ENCODE data around the gene ATP5ME. TPM values are rescaled to one million over a fixed set of nuclear protein-coding genes. Genes with fewer than 3 reads are reported as not detected.

ATP5ME gene
- polyA plus RNA-seq, 3 donors, result 163 to 397 (median 367) TPM

DNA sequence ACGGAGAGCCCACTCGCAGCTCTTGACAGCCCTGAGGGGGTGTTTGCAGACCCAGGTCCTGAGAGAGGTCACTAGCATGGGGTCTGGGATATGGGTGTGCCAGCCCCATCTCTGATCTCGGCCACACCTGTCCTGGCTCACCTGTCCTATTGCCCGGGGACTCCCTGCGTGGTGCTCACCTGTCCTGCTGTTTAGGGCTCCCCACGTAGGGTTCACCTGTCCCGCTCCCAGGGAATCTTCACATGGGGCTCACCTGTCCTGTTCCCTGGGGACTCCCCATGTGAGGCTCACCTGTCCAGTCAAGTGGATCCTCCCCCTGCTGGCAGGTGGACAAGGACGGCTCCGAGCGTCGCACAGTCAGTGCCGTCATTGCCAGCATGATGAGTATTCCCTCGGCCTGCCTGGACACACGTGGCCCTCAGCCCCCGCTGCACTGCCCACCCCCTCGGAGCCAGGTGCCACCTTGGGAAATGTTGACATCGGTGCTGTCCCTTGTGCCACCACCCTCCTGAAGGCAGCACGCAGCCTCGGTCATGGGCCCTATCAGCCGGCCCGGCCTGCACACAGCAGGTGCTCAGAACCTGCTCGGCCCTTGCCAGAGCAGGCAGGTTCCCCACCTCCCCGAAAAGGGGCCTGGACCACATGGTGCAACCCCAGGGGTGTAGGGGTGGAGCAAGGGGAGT lies 8.6 kb upstream of the ATP5ME start:
- Histone ChIP-seq H3K4me2 (replicated peaks; ENCODE audit: extremely low read depth, low read length, poor library complexity, severe bottlenecking) (no peak overlapping the region), H3K79me2 (ENCODE audit: insufficient read depth, low read length) (peaks cover 11% of the 10 kb centered on the region), H4K20me1 (ENCODE audit: insufficient read depth, low read length) (peaks cover 45% of the 10 kb centered on the region), H3K9me3 (replicated peaks in 1 of 2; ENCODE audit: control insufficient read depth in 1 of 2, insufficient read depth in 1 of 2, low read length in 2 of 2) (no peaks in the 10 kb centered on the region), H2AFZ (ENCODE audit: insufficient read depth, low read depth, low read length, poor library complexity, severe bottlenecking) (no peak overlapping the region), H3K4me3 (replicated peaks in 1 of 3; ENCODE audit: low read depth in 2 of 3, low read length in 3 of 3) (no peak overlapping the region), H3K4me1 (ENCODE audit: control insufficient read depth in 1 of 2, insufficient read depth in 2 of 2, low read length in 2 of 2) (peaks cover 35 to 43% of the 10 kb centered on the region in 2 donors), H3K27me3 (ENCODE audit: control insufficient read depth in 2 of 2, insufficient read depth in 2 of 2, low read length in 2 of 2) (no peaks in the 10 kb centered on the region), H3K9ac (ENCODE audit: insufficient read depth, low read length, poor library complexity, severe bottlenecking) (no peak overlapping the region), H3K27ac (ENCODE audit: low read depth in 1 of 2, low read length in 2 of 2) (no peak overlapping the region), H3K36me3 (replicated peaks in 1 of 2; ENCODE audit: control insufficient read depth in 1 of 2, insufficient read depth in 2 of 2, low read length in 2 of 2) (peaks cover 4 to 18% of the 10 kb centered on the region in 2 donors)
- Mint-ChIP-seq H3K9me3 (peaks cover 0 to 2% (median 0%) of the 10 kb centered on the region in 7 donors), H3K4me1 (peaks cover 36% of the 10 kb centered on the region), H3K27me3 (ENCODE audit: low read depth in 3 of 3) (peaks cover 5 to 19% (median 8%) of the 10 kb centered on the region in 3 donors), H3K4me3 (no peak overlapping the region), H3K27ac (no peak overlapping the region), H3K36me3 (peaks cover 12 to 23% of the 10 kb centered on the region in 2 donors)
- TF ChIP-seq, protein P1, sequence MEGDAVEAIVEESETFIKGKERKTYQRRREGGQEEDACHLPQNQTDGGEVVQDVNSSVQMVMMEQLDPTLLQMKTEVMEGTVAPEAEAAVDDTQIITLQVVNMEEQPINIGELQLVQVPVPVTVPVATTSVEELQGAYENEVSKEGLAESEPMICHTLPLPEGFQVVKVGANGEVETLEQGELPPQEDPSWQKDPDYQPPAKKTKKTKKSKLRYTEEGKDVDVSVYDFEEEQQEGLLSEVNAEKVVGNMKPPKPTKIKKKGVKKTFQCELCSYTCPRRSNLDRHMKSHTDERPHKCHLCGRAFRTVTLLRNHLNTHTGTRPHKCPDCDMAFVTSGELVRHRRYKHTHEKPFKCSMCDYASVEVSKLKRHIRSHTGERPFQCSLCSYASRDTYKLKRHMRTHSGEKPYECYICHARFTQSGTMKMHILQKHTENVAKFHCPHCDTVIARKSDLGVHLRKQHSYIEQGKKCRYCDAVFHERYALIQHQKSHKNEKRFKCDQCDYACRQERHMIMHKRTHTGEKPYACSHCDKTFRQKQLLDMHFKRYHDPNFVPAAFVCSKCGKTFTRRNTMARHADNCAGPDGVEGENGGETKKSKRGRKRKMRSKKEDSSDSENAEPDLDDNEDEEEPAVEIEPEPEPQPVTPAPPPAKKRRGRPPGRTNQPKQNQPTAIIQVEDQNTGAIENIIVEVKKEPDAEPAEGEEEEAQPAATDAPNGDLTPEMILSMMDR (IDR thresholded peaks at IDR 0.05), result no peak
- intact Hi-C loops (cut with micrococcal nuclease), result loop anchor here in 1 of 2 donors (5.0 to 10.0 kb wide), 2 partner anchors 100 to 348 kb away; partner anchors contain the start of gene ZNF141
- WGBS (ENCODE audit: insufficient coverage), result 90% methylated on average over 19 of the region's 23 CpGs
- DNase-seq, result no peak

DNA sequence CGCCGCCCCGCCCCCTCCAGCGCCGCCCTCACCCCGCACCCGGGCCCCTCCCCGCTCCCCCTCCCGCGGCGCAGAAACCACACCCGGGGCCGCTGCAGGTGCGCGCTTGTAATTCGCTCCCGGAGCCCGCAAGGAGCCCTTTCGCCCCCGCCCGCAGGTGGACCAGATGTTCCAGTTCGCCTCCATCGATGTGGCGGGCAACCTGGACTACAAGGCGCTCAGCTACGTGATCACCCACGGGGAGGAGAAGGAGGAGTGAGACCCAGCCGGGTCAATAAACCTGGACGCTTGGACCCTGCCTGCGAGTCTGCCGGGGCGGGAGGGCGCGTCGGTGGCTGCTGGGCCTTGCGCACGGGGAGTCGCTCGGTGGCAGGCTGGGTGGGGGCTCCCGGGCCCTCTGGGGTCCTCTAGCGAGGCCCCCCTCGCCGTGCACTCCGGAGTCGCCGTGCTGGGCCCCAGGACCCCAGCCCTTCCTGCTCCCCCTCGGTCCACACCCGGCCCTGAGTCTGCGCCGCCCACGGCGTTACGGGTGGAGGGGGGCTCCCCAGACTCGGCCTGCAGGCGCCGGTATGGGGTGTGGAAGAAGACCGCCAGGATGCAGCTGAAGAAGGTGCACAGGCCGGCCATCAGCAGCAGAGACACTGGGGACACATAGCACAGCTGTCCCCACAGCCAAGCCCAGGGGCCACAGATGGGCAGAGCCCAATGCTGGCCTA lies 7.8 kb upstream of the ATP5ME start:
- DNase-seq, result no peak
- Histone ChIP-seq H3K9me3 (replicated peaks in 1 of 2; ENCODE audit: control insufficient read depth in 1 of 2, insufficient read depth in 1 of 2, low read length in 2 of 2) (no peaks in the 10 kb centered on the region), H3K4me3 (replicated peaks in 1 of 3; ENCODE audit: low read depth in 2 of 3, low read length in 3 of 3) (no peak overlapping the region), H3K27me3 (ENCODE audit: control insufficient read depth in 2 of 2, insufficient read depth in 2 of 2, low read length in 2 of 2) (no peaks in the 10 kb centered on the region), H2AFZ (ENCODE audit: insufficient read depth, low read depth, low read length, poor library complexity, severe bottlenecking) (no peak overlapping the region), H3K4me2 (replicated peaks; ENCODE audit: extremely low read depth, low read length, poor library complexity, severe bottlenecking) (no peak overlapping the region), H3K9ac (ENCODE audit: insufficient read depth, low read length, poor library complexity, severe bottlenecking) (no peak overlapping the region), H3K4me1 (ENCODE audit: control insufficient read depth in 1 of 2, insufficient read depth in 2 of 2, low read length in 2 of 2) (peaks cover 28 to 35% of the 10 kb centered on the region in 2 donors), H3K36me3 (replicated peaks in 1 of 2; ENCODE audit: control insufficient read depth in 1 of 2, insufficient read depth in 2 of 2, low read length in 2 of 2) (peaks cover 4 to 18% of the 10 kb centered on the region in 2 donors), H3K79me2 (ENCODE audit: insufficient read depth, low read length) (peaks cover 7% of the 10 kb centered on the region), H4K20me1 (ENCODE audit: insufficient read depth, low read length) (peaks cover 43% of the 10 kb centered on the region), H3K27ac (ENCODE audit: low read depth in 1 of 2, low read length in 2 of 2) (no peak overlapping the region)
- peaks cover 12 to 23% of the 10 kb centered on the region in 2 donors for H3K36me3 Mint-ChIP-seq
- intact Hi-C loops (cut with micrococcal nuclease), result loop anchor here in 1 of 2 donors (5.0 to 10.0 kb wide), 2 partner anchors 100 to 347 kb away; partner anchors contain the start of gene ZNF141
- H3K4me1 Mint-ChIP-seq, result peaks cover 30% of the 10 kb centered on the region
- peaks cover 5 to 19% (median 10%) of the 10 kb centered on the region in 3 donors for H3K27me3 Mint-ChIP-seq (ENCODE audit: low read depth in 3 of 3)
- TF ChIP-seq, protein P1 (IDR thresholded peaks at IDR 0.05), result no peak
- no peak overlapping the region for H3K4me3 Mint-ChIP-seq
- peaks cover 0 to 2% (median 0%) of the 10 kb centered on the region in 7 donors for H3K9me3 Mint-ChIP-seq
- no peak overlapping the region for H3K27ac Mint-ChIP-seq
- 94% methylated on average over 38 of the region's 58 CpGs for WGBS (ENCODE audit: insufficient coverage)
